Natural killer cell treated with Interleukin-12 subunit alpha and Interleukin-12 subunit beta and Interleukin-15 and Interleukin-18, amount 100 ng/mL, for 72 hours (primary cell): ENCODE measurements around the gene H3-3A. TPM values are rescaled to one million over a fixed set of nuclear protein-coding genes. Genes with fewer than 3 reads are reported as not detected.

Source experiments
- ATAC-seq, 2 donors: fragments of 150-1000 bp; cut with Tn5 transposase in 1 of 2; sonication (Bioruptor Pico), chemical (Tn5 transposase) in 1 of 2; 2 replicates each; pipeline ENCODE4 v1.10.0; 2021
- DNase-seq: peaks from one replicate; pipeline ENCODE4 v3.0.0; 2022; ENCODE audit warnings: low spot score
- H3K27ac Mint-ChIP-seq, 2 donors: 1 replicate in 1 of 2; 2 replicates in 1 of 2; pipeline ENCODE4 v1.8.0; 2022; ENCODE audit warnings: mixed read lengths in 2 of 2, mild to moderate bottlenecking in 1 of 2, moderate library complexity in 1 of 2
- H3K27me3 Mint-ChIP-seq, 2 donors: 1 replicate in 1 of 2; 2 replicates in 1 of 2; pipeline ENCODE4 v1.8.0; 2022; ENCODE audit warnings: mixed read lengths in 2 of 2
- H3K36me3 Mint-ChIP-seq: one replicate; pipeline ENCODE4 v1.8.0; 2022; ENCODE audit warnings: mixed read lengths
- H3K4me1 Mint-ChIP-seq, 2 donors: 1 replicate in 1 of 2; 2 replicates in 1 of 2; pipeline ENCODE4 v1.8.0; 2022; ENCODE audit warnings: low read depth in 2 of 2, mixed read lengths in 2 of 2, mild to moderate bottlenecking in 1 of 2
- H3K4me3 Mint-ChIP-seq: one replicate; pipeline ENCODE4 v1.8.0; 2022; ENCODE audit warnings: mixed read lengths
- H3K9me3 Mint-ChIP-seq: 2 replicates; pipeline ENCODE4 v1.8.0; 2022; ENCODE audit warnings: mixed read lengths
- total RNA-seq, 2 donors: library from RNA; stranded (reverse); gene quantifications; one replicate each; pipeline ENCODE4 v1.2.3, GENCODE V29; 2022

Gene H3-3A
- total RNA-seq, 2 donors from 2014 or later: 174 to 259 TPM

GRCh38 chr1:226038661-226039060 lies 23.9 kb upstream of the H3-3A start:
- no peaks in the 10 kb centered on the region for H3K36me3 Mint-ChIP-seq
- H3K4me1 Mint-ChIP-seq: no peaks in the 10 kb centered on the region
- H3K27me3 Mint-ChIP-seq: no peaks in the 10 kb centered on the region
- DNase-seq (no peak), ATAC-seq (no peak)
- no peak overlapping the region for H3K4me3 Mint-ChIP-seq
- no peaks in the 10 kb centered on the region for H3K9me3 Mint-ChIP-seq
- no peak overlapping the region for H3K27ac Mint-ChIP-seq

GRCh38 chr1:226041419-226041818 lies 21.1 kb upstream of the H3-3A start:
- Mint-ChIP-seq H3K27ac (no peak overlapping the region), H3K36me3 (no peaks in the 10 kb centered on the region), H3K4me1 (peaks cover 0 to 3% of the 10 kb centered on the region in 2 donors), H3K9me3 (no peaks in the 10 kb centered on the region), H3K27me3 (no peaks in the 10 kb centered on the region), H3K4me3 (no peak overlapping the region)
- no peak for DNase-seq
- ATAC-seq: no peak

GRCh38 chr1:226044514-226045101 lies 17.9 kb upstream of the H3-3A start:
- DNase-seq (no peak), ATAC-seq (no peak)
- Mint-ChIP-seq H3K27me3 (no peaks in the 10 kb centered on the region), H3K9me3 (no peaks in the 10 kb centered on the region), H3K4me3 (no peak overlapping the region), H3K27ac (no peak overlapping the region), H3K36me3 (no peaks in the 10 kb centered on the region), H3K4me1 (peaks cover 0 to 3% of the 10 kb centered on the region in 2 donors)

- H3K27me3 Mint-ChIP-seq: no peaks in the 10 kb centered on the region
- H3K36me3 Mint-ChIP-seq: no peaks in the 10 kb centered on the region
- DNase-seq (no peak), ATAC-seq (no peak)
- no peaks in the 10 kb centered on the region for H3K9me3 Mint-ChIP-seq
- no peak overlapping the region for H3K27ac Mint-ChIP-seq
- no peak overlapping the region for H3K4me3 Mint-ChIP-seq
- H3K4me1 Mint-ChIP-seq: peaks cover 0 to 3% of the 10 kb centered on the region in 2 donors
Measured at GRCh38 chr1:226046240-226046639, 16.3 kb upstream of the H3-3A start.

GRCh38 chr1:226047495-226047894 lies 15.0 kb upstream of the H3-3A start:
- no peak for DNase-seq
- H3K9me3 Mint-ChIP-seq: no peaks in the 10 kb centered on the region
- H3K4me1 Mint-ChIP-seq: peaks cover 0 to 3% of the 10 kb centered on the region in 2 donors
- no peak for ATAC-seq
- no peaks in the 10 kb centered on the region for H3K27me3 Mint-ChIP-seq
- no peak overlapping the region for H3K4me3 Mint-ChIP-seq
- H3K27ac Mint-ChIP-seq: no peak overlapping the region
- no peaks in the 10 kb centered on the region for H3K36me3 Mint-ChIP-seq

GRCh38 chr1:226048886-226049285 lies 13.6 kb upstream of the H3-3A start:
- DNase-seq (no peak), ATAC-seq (no peak)
- peaks cover 0 to 2% of the 10 kb centered on the region in 2 donors for H3K4me1 Mint-ChIP-seq
- H3K27me3 Mint-ChIP-seq: no peaks in the 10 kb centered on the region
- H3K36me3 Mint-ChIP-seq: no peaks in the 10 kb centered on the region
- H3K9me3 Mint-ChIP-seq: no peaks in the 10 kb centered on the region
- no peak overlapping the region for H3K27ac Mint-ChIP-seq
- no peak overlapping the region for H3K4me3 Mint-ChIP-seq

GRCh38 chr1:226050133-226050532 lies 12.4 kb upstream of the H3-3A start:
- no peak overlapping the region for H3K4me3 Mint-ChIP-seq
- DNase-seq (no peak), ATAC-seq (no peak)
- H3K27me3 Mint-ChIP-seq: no peaks in the 10 kb centered on the region
- no peaks in the 10 kb centered on the region for H3K4me1 Mint-ChIP-seq
- H3K36me3 Mint-ChIP-seq: no peaks in the 10 kb centered on the region
- H3K9me3 Mint-ChIP-seq: no peaks in the 10 kb centered on the region
- no peak overlapping the region for H3K27ac Mint-ChIP-seq

- ATAC-seq (no peak), DNase-seq (no peak)
- Mint-ChIP-seq H3K9me3 (no peaks in the 10 kb centered on the region), H3K36me3 (no peaks in the 10 kb centered on the region), H3K4me1 (no peaks in the 10 kb centered on the region), H3K27me3 (no peaks in the 10 kb centered on the region), H3K27ac (no peak overlapping the region), H3K4me3 (no peak overlapping the region)
Measured at GRCh38 chr1:226051365-226051764, 11.2 kb upstream of the H3-3A start.

GRCh38 chr1:226052061-226052460 lies 10.5 kb upstream of the H3-3A start:
- ATAC-seq (no peak), DNase-seq (no peak)
- Mint-ChIP-seq H3K9me3 (no peaks in the 10 kb centered on the region), H3K27ac (no peak overlapping the region), H3K36me3 (no peaks in the 10 kb centered on the region), H3K4me3 (no peak overlapping the region), H3K27me3 (no peaks in the 10 kb centered on the region), H3K4me1 (no peaks in the 10 kb centered on the region)

- ATAC-seq (no peak), DNase-seq (no peak)
- H3K27ac Mint-ChIP-seq: peak overlapping the region in 1 of 2 donors; percentile 9
- no peaks in the 10 kb centered on the region for H3K4me1 Mint-ChIP-seq
- H3K36me3 Mint-ChIP-seq: no peaks in the 10 kb centered on the region
- no peaks in the 10 kb centered on the region for H3K27me3 Mint-ChIP-seq
- no peaks in the 10 kb centered on the region for H3K9me3 Mint-ChIP-seq
- no peak overlapping the region for H3K4me3 Mint-ChIP-seq
Measured at GRCh38 chr1:226054519-226055327, 7.8 kb upstream of the H3-3A start.

- no peak overlapping the region for H3K27ac Mint-ChIP-seq
- H3K9me3 Mint-ChIP-seq: no peaks in the 10 kb centered on the region
- H3K36me3 Mint-ChIP-seq: peaks cover 7% of the 10 kb centered on the region
- H3K4me1 Mint-ChIP-seq: peaks cover 12 to 19% of the 10 kb centered on the region in 2 donors
- no peak overlapping the region for H3K4me3 Mint-ChIP-seq
- DNase-seq: no peak
- no peak for ATAC-seq
- H3K27me3 Mint-ChIP-seq: no peaks in the 10 kb centered on the region
Measured at GRCh38 chr1:226059709-226060108, 2.8 kb upstream of the H3-3A start.

- no peaks in the 10 kb centered on the region for H3K27me3 Mint-ChIP-seq
- H3K4me3 Mint-ChIP-seq: no peak overlapping the region
- H3K36me3 Mint-ChIP-seq: peaks cover 12% of the 10 kb centered on the region
- H3K4me1 Mint-ChIP-seq: peaks cover 17 to 27% of the 10 kb centered on the region in 2 donors
- DNase-seq (no peak), ATAC-seq (no peak)
- no peak overlapping the region for H3K27ac Mint-ChIP-seq
- H3K9me3 Mint-ChIP-seq: no peaks in the 10 kb centered on the region
Measured at GRCh38 chr1:226060427-226060826, 2.1 kb upstream of the H3-3A start.

- Mint-ChIP-seq H3K36me3 (peaks cover 19% of the 10 kb centered on the region), H3K4me1 (peaks cover 24 to 35% of the 10 kb centered on the region in 2 donors), H3K27me3 (no peaks in the 10 kb centered on the region), H3K9me3 (no peaks in the 10 kb centered on the region), H3K27ac (peak overlapping the region; percentile 75 to 80), H3K4me3 (peak overlapping the region; percentile 90)
- no peak for DNase-seq
- no peak for ATAC-seq
Measured at GRCh38 chr1:226061068-226061840, 1.3 kb upstream of the H3-3A start.
